AG09309 (cell line): ENCODE measurements around the gene SLC19A2.

Source experiments
- DNase-seq: peaks from one replicate; pipeline ENCODE4 v3.0.0-alpha.2; 2010; ENCODE audit warnings: low read depth
- H3K4me3 ChIP-seq: 2 replicates; pipeline ENCODE4 v1.5.1; 2011; ENCODE audit warnings: mild to moderate bottlenecking, low read depth, low read length, moderate library complexity; ENCODE audit not compliant: control insufficient read depth
- TF ChIP-seq, protein P1 (sequence below): IDR thresholded peaks from 2 replicates; pipeline ENCODE4 v1.5.1; 2011; ENCODE audit warnings: mild to moderate bottlenecking, low read depth, low read length, inconsistent platforms; ENCODE audit not compliant: insufficient read depth, control insufficient read depth; ENCODE audit errors: missing control alignments

Gene SLC19A2

GRCh38 chr1:169421309-169421708 lies 64.4 kb downstream of the SLC19A2 start:
- TF ChIP-seq, protein P1, sequence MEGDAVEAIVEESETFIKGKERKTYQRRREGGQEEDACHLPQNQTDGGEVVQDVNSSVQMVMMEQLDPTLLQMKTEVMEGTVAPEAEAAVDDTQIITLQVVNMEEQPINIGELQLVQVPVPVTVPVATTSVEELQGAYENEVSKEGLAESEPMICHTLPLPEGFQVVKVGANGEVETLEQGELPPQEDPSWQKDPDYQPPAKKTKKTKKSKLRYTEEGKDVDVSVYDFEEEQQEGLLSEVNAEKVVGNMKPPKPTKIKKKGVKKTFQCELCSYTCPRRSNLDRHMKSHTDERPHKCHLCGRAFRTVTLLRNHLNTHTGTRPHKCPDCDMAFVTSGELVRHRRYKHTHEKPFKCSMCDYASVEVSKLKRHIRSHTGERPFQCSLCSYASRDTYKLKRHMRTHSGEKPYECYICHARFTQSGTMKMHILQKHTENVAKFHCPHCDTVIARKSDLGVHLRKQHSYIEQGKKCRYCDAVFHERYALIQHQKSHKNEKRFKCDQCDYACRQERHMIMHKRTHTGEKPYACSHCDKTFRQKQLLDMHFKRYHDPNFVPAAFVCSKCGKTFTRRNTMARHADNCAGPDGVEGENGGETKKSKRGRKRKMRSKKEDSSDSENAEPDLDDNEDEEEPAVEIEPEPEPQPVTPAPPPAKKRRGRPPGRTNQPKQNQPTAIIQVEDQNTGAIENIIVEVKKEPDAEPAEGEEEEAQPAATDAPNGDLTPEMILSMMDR = no peak
- no peak overlapping the region for H3K4me3 ChIP-seq
- no peak for DNase-seq

- DNase-seq = no peak
- H3K4me3 ChIP-seq = no peak overlapping the region
- TF ChIP-seq, protein P1 = no peak
Observed at GRCh38 chr1:169414952-169415351, 70.8 kb downstream of the SLC19A2 start.
